Measurements from ENCODE around the gene RBM47.

DNA sequence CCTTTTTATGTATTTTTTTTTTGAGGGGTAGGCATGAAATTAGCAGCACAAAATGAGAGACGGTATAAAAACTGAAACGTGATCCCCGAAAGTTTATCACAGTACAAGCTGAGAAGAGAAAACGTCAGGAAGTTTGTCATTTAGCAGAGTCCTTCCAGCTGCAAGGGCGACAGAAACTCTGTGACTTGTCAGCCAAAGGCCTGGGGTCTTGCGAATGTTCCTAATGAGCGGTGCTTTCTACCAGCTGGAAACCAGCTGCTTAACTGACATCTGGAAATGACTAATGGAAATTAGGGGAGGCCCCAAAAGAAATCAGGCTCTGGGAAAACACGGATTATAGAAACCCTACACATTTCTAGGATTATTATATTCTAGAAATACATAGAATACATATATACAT lies 228.0 kb downstream of the RBM47 start:
- TF ChIP-seq CTCF (IDR thresholded peaks at IDR 0.05) (no peak), POLR2AphosphoS5 (IDR thresholded peaks at IDR 0.05) (no peak)

Measured in esophagus muscularis mucosa (tissue), 3 donors.